ENCODE data around the gene PLOD1. TPM values are rescaled to one million over a fixed set of nuclear protein-coding genes. Genes with fewer than 3 reads are reported as not detected.
"Not testable (repeated sequence)": the region's sequence is repeated elsewhere in the genome, so short reads cannot be mapped to it uniquely, and the experiment has no call there.

Gene PLOD1
- total and polyA plus RNA-seq, 4 donors, result 28.9 to 95.9 (median 70.1) TPM

DNA sequence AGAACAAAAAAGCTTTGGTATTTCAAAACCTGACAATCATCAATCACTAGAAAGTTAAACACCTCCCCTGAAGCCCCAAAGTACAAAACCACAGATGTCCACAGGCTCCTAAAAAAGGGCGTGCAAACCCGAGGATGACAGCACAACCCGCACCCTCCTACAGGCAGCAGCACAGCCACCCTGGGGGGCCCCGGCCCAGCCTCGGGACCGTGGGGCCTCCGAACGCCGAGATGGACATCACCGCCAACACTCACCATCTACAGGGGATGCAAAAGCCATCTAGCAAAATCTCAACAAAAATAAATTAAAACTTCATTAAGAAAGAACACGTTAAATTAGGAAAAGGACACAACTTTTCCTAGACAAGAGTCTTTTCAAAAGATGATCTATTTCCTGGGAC, 14.9 kb upstream of the PLOD1 start:
- Histone ChIP-seq H3K4me1 (ENCODE audit: control insufficient read depth in 1 of 2, insufficient read depth in 2 of 2, low read length in 2 of 2) (peaks cover 0 to 2% of the 10 kb centered on the region in 2 donors), H3K4me3 (ENCODE audit: low read length in 2 of 2) (no peak overlapping the region), H3K27me3 (ENCODE audit: control insufficient read depth in 1 of 2, insufficient read depth in 2 of 2, low read length in 1 of 2) (no peaks in the 10 kb centered on the region), H3K9me3 (ENCODE audit: control insufficient read depth, low read length) (no peaks in the 10 kb centered on the region), H3K27ac (ENCODE audit: low read depth in 1 of 2, low read length in 2 of 2) (peak overlapping the region in 1 of 2 donors; percentile 97), H3K36me3 (ENCODE audit: control insufficient read depth in 1 of 2, insufficient read depth in 2 of 2, low read length in 1 of 2) (no peaks in the 10 kb centered on the region)
- intact Hi-C loops (cut with DNase I), result loop anchor here in 1 of 2 donors (10.0 kb wide), 1 partner anchor 55 kb away; no protein-coding TSS in a partner anchor
- DNase-seq, result no peak
- no peak for ATAC-seq (ENCODE audit: low FRiP score)
- 78 to 79% methylated on average over 11 of the region's 11 CpGs for WGBS, 2 donors

DNA sequence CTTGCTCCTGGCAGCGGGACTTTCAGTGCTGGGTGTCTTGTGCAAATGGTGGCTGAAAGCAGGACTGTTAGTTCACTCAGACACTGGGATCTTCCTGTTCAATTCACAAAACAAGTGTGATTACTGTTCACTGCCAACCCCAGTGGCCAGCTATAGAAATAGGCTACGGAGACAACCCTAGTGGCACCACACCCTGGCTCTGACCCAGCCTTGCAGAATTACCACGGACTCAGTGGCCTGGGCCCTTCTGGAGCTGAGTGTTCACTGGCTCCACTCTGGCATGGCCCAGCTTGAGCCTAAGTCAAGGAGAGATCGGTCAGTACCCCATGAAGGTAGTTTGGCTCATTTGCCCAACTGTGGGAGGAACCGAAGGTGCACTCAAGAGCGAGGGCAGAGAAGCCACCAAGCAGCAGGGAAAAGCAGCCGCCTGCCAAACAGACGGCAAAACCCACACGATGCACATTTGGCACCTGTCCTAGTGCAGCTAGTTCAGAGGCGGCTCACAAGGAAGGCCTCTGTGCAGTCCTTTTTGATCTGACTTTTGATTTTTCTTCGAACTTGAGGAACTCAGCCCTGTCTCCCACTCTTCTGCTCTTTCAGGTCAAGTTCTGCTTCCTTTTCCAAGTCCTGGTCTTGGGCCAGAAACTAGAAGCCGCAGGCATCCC, 14.1 kb upstream of the PLOD1 start:
- Histone ChIP-seq H3K4me3 (ENCODE audit: low read length in 2 of 2) (no peak overlapping the region), H3K4me1 (ENCODE audit: control insufficient read depth in 1 of 2, insufficient read depth in 2 of 2, low read length in 2 of 2) (peaks cover 0 to 2% of the 10 kb centered on the region in 2 donors), H3K9me3 (ENCODE audit: control insufficient read depth, low read length) (no peaks in the 10 kb centered on the region), H3K36me3 (ENCODE audit: control insufficient read depth in 1 of 2, insufficient read depth in 2 of 2, low read length in 1 of 2) (no peaks in the 10 kb centered on the region), H3K27me3 (ENCODE audit: control insufficient read depth in 1 of 2, insufficient read depth in 2 of 2, low read length in 1 of 2) (no peaks in the 10 kb centered on the region), H3K27ac (ENCODE audit: low read depth in 1 of 2, low read length in 2 of 2) (peak overlapping the region in 1 of 2 donors; percentile 50)
- DNase-seq, result no peak
- no peak for ATAC-seq (ENCODE audit: low FRiP score)
- intact Hi-C loops (cut with DNase I), result no loop called here
- WGBS, 2 donors, result 8 to 11% methylated on average over 12 of the region's 12 CpGs

DNA sequence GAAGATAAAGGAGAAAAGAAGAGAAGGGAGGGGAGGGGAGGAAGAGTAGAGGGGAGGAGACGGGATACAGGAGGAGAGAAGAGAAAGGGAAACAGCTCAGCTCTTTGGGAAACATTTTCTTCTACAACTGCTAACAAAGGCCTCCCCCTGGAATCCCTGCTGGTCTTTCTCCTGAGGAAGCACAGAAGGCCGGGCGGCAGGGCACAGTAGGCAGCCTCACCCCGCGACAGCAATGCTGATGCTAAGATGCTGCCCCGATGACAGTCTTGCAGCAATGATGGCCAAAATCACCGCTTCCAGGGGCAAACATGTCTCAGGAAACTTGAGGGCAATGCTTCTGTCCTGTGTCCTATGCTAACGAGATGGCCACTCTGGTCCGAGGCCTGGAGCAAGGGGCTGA, 13.5 kb upstream of the PLOD1 start:
- peak overlapping the region; percentile 16 to 50 for H3K27ac ChIP-seq (ENCODE audit: low read depth in 1 of 2, low read length in 2 of 2)
- WGBS, 2 donors, result 74 to 75% methylated on average over 9 of the region's 9 CpGs

DNA sequence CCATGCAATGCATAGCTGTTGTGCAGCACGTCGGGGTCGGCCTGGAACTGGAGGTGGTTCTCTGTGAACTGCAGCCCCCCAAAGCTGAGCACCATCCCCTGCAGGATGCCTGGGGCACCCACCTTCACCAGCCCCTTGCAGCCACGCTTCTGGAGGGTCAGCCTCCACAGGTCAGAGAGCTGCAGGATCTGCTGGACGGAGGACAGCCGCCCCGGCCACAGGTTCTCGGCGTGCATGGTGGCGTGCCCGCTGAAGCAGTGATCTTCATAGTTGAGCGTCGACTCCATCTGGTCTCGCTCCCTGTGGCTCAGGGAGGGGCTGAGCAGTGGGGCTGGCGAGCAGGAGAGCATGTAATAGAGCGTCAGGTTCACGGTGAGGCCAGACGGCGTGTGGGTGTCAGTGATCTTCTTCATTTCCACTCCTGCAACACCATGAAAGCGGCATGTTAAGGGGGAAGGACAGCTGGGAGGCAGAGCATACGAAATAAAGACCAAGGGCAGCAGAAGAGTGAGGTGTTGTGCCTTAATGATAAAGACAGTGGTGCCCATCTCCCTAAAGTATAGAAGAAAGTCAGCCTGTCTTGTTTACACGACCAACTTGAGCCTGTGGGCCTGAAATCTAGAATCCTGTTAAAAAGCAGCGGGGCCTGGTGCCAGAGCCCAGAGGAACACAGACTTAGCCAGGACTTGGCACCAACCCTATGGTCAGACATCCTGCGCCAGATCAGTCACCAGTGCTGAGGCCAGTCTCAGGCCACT, 11.3 kb upstream of the PLOD1 start:
- DNase-seq, result no peak
- Histone ChIP-seq H3K9me3 (ENCODE audit: control insufficient read depth, low read length) (no peaks in the 10 kb centered on the region), H3K27me3 (ENCODE audit: control insufficient read depth in 1 of 2, insufficient read depth in 2 of 2, low read length in 1 of 2) (no peaks in the 10 kb centered on the region), H3K4me3 (ENCODE audit: low read length in 2 of 2) (no peak overlapping the region), H3K27ac (ENCODE audit: low read depth in 1 of 2, low read length in 2 of 2) (peak overlapping the region in 1 of 2 donors; percentile 8), H3K4me1 (ENCODE audit: control insufficient read depth in 1 of 2, insufficient read depth in 2 of 2, low read length in 2 of 2) (peaks cover 0 to 2% of the 10 kb centered on the region in 2 donors), H3K36me3 (ENCODE audit: control insufficient read depth in 1 of 2, insufficient read depth in 2 of 2, low read length in 1 of 2) (no peaks in the 10 kb centered on the region)
- WGBS, 2 donors, result 70 to 73% methylated on average over 24 of the region's 24 CpGs
- intact Hi-C loops (cut with DNase I), result no loop called here
- ATAC-seq (ENCODE audit: low FRiP score), result no peak

More for the DNA sequence above, 13.5 kb upstream of the PLOD1 start:
- no peaks in the 10 kb centered on the region for H3K9me3 ChIP-seq (ENCODE audit: control insufficient read depth, low read length)
- no peak for ATAC-seq (ENCODE audit: low FRiP score)
- no peak overlapping the region for H3K4me3 ChIP-seq (ENCODE audit: low read length in 2 of 2)
- H3K27me3 ChIP-seq (ENCODE audit: control insufficient read depth in 1 of 2, insufficient read depth in 2 of 2, low read length in 1 of 2), result no peaks in the 10 kb centered on the region
- peaks cover 0 to 2% of the 10 kb centered on the region in 2 donors for H3K4me1 ChIP-seq (ENCODE audit: control insufficient read depth in 1 of 2, insufficient read depth in 2 of 2, low read length in 2 of 2)
- intact Hi-C loops (cut with DNase I), result no loop called here
- no peaks in the 10 kb centered on the region for H3K36me3 ChIP-seq (ENCODE audit: control insufficient read depth in 1 of 2, insufficient read depth in 2 of 2, low read length in 1 of 2)
- DNase-seq, result no peak

DNA sequence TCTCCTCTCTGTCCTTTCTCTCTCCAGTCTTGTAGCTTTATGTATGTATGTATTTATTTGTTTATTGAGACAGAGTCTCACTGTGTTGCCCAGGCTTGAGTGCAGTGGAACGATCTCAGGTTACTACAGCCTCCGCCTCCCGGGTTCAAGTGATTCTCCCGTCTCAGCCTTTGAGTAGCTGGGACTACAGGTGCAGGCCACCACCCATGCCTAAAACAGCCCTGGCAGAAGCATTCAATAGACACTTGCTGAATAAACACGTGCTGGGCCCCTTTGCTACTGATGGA, 10.7 kb upstream of the PLOD1 start:
- intact Hi-C loops (cut with DNase I), result no loop called here
- no peak for DNase-seq
- ATAC-seq (ENCODE audit: low FRiP score), result no peak
- Histone ChIP-seq H3K4me1 (ENCODE audit: control insufficient read depth in 1 of 2, insufficient read depth in 2 of 2, low read length in 2 of 2) (peaks cover 0 to 2% of the 10 kb centered on the region in 2 donors), H3K27me3 (ENCODE audit: control insufficient read depth in 1 of 2, insufficient read depth in 2 of 2, low read length in 1 of 2) (no peaks in the 10 kb centered on the region), H3K9me3 (ENCODE audit: control insufficient read depth, low read length) (no peaks in the 10 kb centered on the region), H3K4me3 (ENCODE audit: low read length in 2 of 2) (no peak overlapping the region), H3K27ac (ENCODE audit: low read depth in 1 of 2, low read length in 2 of 2) (peak overlapping the region in 1 of 2 donors; percentile 8), H3K36me3 (ENCODE audit: control insufficient read depth in 1 of 2, insufficient read depth in 2 of 2, low read length in 1 of 2) (no peaks in the 10 kb centered on the region)
- WGBS, 2 donors, result 24 to 32% methylated on average over 5 of the region's 5 CpGs

DNA sequence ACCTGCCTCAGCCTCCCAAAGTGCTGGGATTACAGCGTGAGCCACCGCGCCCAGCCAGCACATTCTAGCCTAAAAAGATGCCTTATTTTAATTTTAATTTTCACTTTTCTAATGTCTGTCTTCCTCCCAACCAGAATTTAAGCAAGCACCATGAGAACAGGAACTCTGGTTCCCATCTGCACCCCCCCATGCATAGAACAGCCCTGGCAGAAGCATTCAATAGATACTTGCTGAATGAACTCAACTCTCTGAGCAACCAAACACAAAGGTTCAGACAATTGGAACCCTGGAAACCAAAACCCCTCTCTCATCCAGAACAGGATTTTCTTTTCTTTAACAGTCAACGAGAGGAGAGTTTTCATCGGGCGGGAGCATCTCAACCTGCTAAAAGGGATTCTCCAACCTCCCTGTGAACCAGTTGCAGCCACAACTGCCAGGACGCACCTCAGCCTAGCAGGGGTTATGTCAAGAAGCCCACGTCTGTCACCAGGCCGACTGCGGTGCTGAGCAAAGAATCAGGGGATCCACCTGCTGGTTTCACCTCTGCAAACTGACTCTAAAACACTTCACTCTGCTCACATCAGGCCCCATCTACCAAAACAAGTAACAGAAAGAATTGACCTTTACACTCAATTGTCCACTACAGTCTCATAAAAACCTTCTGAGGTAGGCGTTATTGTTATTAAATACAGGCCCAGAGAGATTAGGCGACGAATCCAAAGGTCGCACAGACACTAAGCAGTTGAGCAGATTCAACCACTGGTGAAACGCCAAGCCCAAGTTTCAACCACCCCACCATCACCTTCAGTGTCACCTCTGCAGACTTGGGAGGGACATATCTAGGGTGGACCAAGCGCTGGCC, 10.0 kb upstream of the PLOD1 start:
- no peaks in the 10 kb centered on the region for H3K9me3 ChIP-seq (ENCODE audit: control insufficient read depth, low read length)
- no peaks in the 10 kb centered on the region for H3K4me1 ChIP-seq (ENCODE audit: control insufficient read depth in 1 of 2, insufficient read depth in 2 of 2, low read length in 2 of 2)
- peak overlapping the region in 1 of 2 donors; percentile 26 for H3K4me3 ChIP-seq (ENCODE audit: low read length in 2 of 2)
- H3K36me3 ChIP-seq (ENCODE audit: control insufficient read depth in 1 of 2, insufficient read depth in 2 of 2, low read length in 1 of 2), result no peaks in the 10 kb centered on the region
- intact Hi-C loops (cut with DNase I), result no loop called here
- no peak for ATAC-seq (ENCODE audit: low FRiP score)
- no peak for DNase-seq
- no peak overlapping the region for H3K27ac ChIP-seq (ENCODE audit: low read depth in 1 of 2, low read length in 2 of 2)
- no peaks in the 10 kb centered on the region for H3K27me3 ChIP-seq (ENCODE audit: control insufficient read depth in 1 of 2, insufficient read depth in 2 of 2, low read length in 1 of 2)
- WGBS, 2 donors, result 51 to 54% methylated on average over 16 of the region's 16 CpGs

DNA sequence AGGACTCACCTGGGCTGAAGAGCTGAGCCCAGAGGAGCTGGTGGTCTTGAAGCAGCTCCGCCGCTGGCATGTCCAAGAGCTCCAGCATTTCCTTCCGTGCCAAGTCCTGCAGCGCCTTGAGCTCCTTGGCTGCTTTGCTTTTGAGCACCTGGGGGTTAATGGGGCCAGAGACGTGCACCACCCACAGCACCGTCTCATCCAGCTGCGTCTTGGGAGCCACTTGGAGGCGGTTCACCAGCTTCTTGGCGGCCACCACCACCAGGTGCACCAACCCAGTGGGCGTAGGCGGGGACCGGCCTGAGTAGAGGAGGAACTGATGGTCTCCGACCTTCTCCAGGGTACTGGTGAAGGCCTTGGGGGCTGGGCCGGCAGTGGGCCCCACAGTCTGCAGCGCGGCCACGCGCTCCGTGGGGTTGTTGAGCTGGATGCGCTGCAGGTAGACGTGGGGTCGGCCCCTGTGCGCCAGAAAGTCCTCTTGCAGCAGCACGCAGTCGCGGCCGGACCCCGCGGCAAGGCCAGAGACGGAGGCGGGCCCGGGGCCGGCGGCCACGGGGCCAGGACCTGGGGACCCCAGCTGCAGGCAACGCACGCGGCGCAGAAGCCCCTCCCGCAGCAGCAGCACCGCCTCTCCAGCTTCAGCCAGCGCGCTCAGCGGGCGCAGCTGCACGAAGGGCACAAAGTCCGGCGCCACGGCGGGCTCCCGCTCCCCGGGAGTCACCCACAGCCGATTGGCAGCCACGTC, 9.2 kb upstream of the PLOD1 start:
- H3K27me3 ChIP-seq (ENCODE audit: control insufficient read depth in 1 of 2, insufficient read depth in 2 of 2, low read length in 1 of 2); ATAC-seq (ENCODE audit: low FRiP score); H3K36me3 ChIP-seq (ENCODE audit: control insufficient read depth in 1 of 2, insufficient read depth in 2 of 2, low read length in 1 of 2); intact Hi-C loops (cut with DNase I); DNase-seq; H3K4me1 ChIP-seq (ENCODE audit: control insufficient read depth in 1 of 2, insufficient read depth in 2 of 2, low read length in 2 of 2); H3K9me3 ChIP-seq (ENCODE audit: control insufficient read depth, low read length); H3K27ac ChIP-seq (ENCODE audit: low read depth in 1 of 2, low read length in 2 of 2): not testable (repeated sequence)
- WGBS, 2 donors, result 6 to 9% methylated on average over 21 to 46 of the region's 54 CpGs
- H3K4me3 ChIP-seq (ENCODE audit: low read length in 2 of 2), result peak overlapping the region; percentile 51 to 82

DNA sequence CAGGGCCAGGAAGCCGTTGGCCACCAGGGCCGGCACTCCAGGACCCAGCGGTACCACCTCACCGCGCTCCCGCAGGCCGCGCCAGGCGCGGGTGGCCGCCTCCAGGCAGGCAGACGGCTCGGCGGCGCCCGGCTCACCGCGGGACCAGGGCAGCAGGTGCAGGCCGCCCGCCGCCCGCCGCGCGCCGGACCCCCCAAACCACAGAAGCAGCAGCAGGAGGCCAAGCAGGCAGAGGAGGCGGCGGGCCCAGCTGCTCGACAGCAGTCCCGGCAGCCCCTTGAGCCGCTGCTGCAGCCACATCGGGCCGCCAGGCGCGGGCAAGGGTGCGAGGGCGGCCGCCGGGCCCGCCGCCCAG, 8.6 kb upstream of the PLOD1 start:
- intact Hi-C loops (cut with DNase I), result no loop called here
- peaks cover 0 to 2% of the 10 kb centered on the region in 2 donors for H3K4me1 ChIP-seq (ENCODE audit: control insufficient read depth in 1 of 2, insufficient read depth in 2 of 2, low read length in 2 of 2)

More for the DNA sequence above, 8.6 kb upstream of the PLOD1 start:
- Histone ChIP-seq H3K4me3 (ENCODE audit: low read length in 2 of 2) (peak overlapping the region; percentile 51 to 82), H3K9me3 (ENCODE audit: control insufficient read depth, low read length) (no peaks in the 10 kb centered on the region), H3K27me3 (ENCODE audit: control insufficient read depth in 1 of 2, insufficient read depth in 2 of 2, low read length in 1 of 2) (no peaks in the 10 kb centered on the region), H3K36me3 (ENCODE audit: control insufficient read depth in 1 of 2, insufficient read depth in 2 of 2, low read length in 1 of 2) (no peaks in the 10 kb centered on the region), H3K27ac (ENCODE audit: low read depth in 1 of 2, low read length in 2 of 2) (no peak overlapping the region)
- DNase-seq (peak in 1 of 2 donors; percentile 59), ATAC-seq (ENCODE audit: low FRiP score) (no peak)
- 0 to 2% methylated on average over 16 to 41 of the region's 41 CpGs for WGBS, 2 donors

All from aorta (tissue), 5 donors.